K562 (cell line): Measurements from ENCODE around the gene ARL2. TPM values are rescaled to one million over a fixed set of nuclear protein-coding genes. Genes with fewer than 3 reads are reported as not detected.

Experiments
- ARID3A ChIP-seq: IDR thresholded peaks from 2 replicates; pipeline ENCODE4 v1.6.1; 2012; ENCODE audit warnings: low read depth, low read length, improper control_type of control experiment, borderline replicate concordance
- ARNT ChIP-seq, 2 experiments: fragments of 450-650 bp; IDR thresholded peaks; 2 replicates each; pipeline ENCODE4 v1.6.1; 2016; ENCODE audit warnings: mild to moderate bottlenecking in 1 of 2
- ASH1L ChIP-seq: fragments of 450-650 bp; IDR thresholded peaks from 2 replicates; pipeline ENCODE4 v1.6.1; 2018; ENCODE audit warnings: borderline replicate concordance, mild to moderate bottlenecking, low read depth; ENCODE audit not compliant: partially characterized antibody
- BHLHE40 ChIP-seq: IDR thresholded peaks from 2 replicates; pipeline ENCODE4 v1.6.1; 2011; ENCODE audit warnings: low read length, improper control_type of control experiment
- CREB1 ChIP-seq, 2 experiments: sonication (generic) in 1 of 2; formaldehyde crosslinking in 1 of 2; IDR thresholded peaks; 2 replicates each; pipeline versions ENCODE4 v1.6.1 to v1.8.0; 2012 to 2022; ENCODE audit warnings: inconsistent platforms in 1 of 2, mild to moderate bottlenecking in 1 of 2, missing genetic modification reagents in 1 of 2, moderate library complexity in 1 of 2
- ELF2 ChIP-seq: fragments of 250-450 bp; sonication (Bioruptor Pico); IDR thresholded peaks from 2 replicates; pipeline ENCODE4 v1.5.0; 2021; ENCODE audit warnings: mild to moderate bottlenecking
- ETV5 ChIP-seq: sonication (generic); formaldehyde crosslinking; IDR thresholded peaks from 2 replicates; pipeline ENCODE4 v1.4.0; 2020; ENCODE audit warnings: low read depth, mild to moderate bottlenecking, missing genetic modification reagents
- EWSR1 ChIP-seq: fragments of 450-650 bp; IDR thresholded peaks from 2 replicates; pipeline ENCODE4 v1.6.1; 2018; ENCODE audit warnings: borderline replicate concordance, mild to moderate bottlenecking, low read depth, moderate library complexity; ENCODE audit not compliant: partially characterized antibody
- EZH2 ChIP-seq: IDR thresholded peaks from 2 replicates; pipeline ENCODE4 v1.6.1; 2012; ENCODE audit warnings: low read depth, mild to moderate bottlenecking, inconsistent platforms, low read length, borderline replicate concordance
- HNRNPLL ChIP-seq: fragments of 200-400 bp; formaldehyde crosslinking; IDR thresholded peaks from 2 replicates; pipeline ENCODE4 v1.6.1; 2017; ENCODE audit warnings: low read length, low read depth, mild to moderate bottlenecking; ENCODE audit not compliant: poor library complexity, severe bottlenecking
- IRF9 ChIP-seq: fragments of 450-650 bp; IDR thresholded peaks from 2 replicates; pipeline ENCODE4 v1.6.1; 2016; ENCODE audit warnings: missing biosample characterization, missing genetic modification characterization
- JUNB ChIP-seq: fragments of 450-650 bp; formaldehyde crosslinking; conservative IDR thresholded peaks from 2 replicates; pipeline ENCODE4 v1.4.0; 2020; ENCODE audit warnings: mild to moderate bottlenecking
- KDM4B ChIP-seq, 2 experiments: fragments of 450-650 bp in 1 of 2; sonication (generic) in 1 of 2; IDR thresholded peaks; 2 replicates each; pipeline ENCODE4 v1.6.1; 2016 to 2017; ENCODE audit warnings: borderline replicate concordance in 2 of 2, antibody characterized with exemption in 1 of 2, low read depth in 1 of 2, mild to moderate bottlenecking in 1 of 2
- MAFK ChIP-seq: IDR thresholded peaks from 2 replicates; pipeline ENCODE4 v1.6.1; 2011; ENCODE audit warnings: low read length, improper control_type of control experiment
- POLR2A ChIP-seq: fragments of 450-650 bp; conservative IDR thresholded peaks from 2 replicates; pipeline ENCODE4 v1.6.1; 2016
- RBM14 ChIP-seq: fragments of 200-400 bp; formaldehyde crosslinking; IDR thresholded peaks from 2 replicates; pipeline ENCODE4 v1.6.1; 2018; ENCODE audit warnings: low read depth, mild to moderate bottlenecking, low read length, moderate library complexity, borderline replicate concordance; ENCODE audit not compliant: insufficient read depth
- RFX1 ChIP-seq: fragments of 450-650 bp; IDR thresholded peaks from 2 replicates; pipeline ENCODE4 v1.6.1; 2016; ENCODE audit warnings: mild to moderate bottlenecking, moderate library complexity
- RNF2 ChIP-seq: sonication (generic); IDR thresholded peaks from 2 replicates; pipeline ENCODE4 v1.6.1; 2016
- SMARCA5 ChIP-seq: fragments of 450-650 bp; IDR thresholded peaks from 2 replicates; pipeline ENCODE4 v1.6.1; 2016
- SMARCE1 ChIP-seq: fragments of 450-650 bp; IDR thresholded peaks from 2 replicates; pipeline ENCODE4 v1.7.1; 2016; ENCODE audit warnings: mild to moderate bottlenecking
- TAF15 ChIP-seq: fragments of 200-400 bp; formaldehyde crosslinking; IDR thresholded peaks from 2 replicates; pipeline ENCODE4 v1.6.1; 2017; ENCODE audit warnings: mild to moderate bottlenecking, low read depth, low read length, moderate library complexity
- TFE3 ChIP-seq: fragments of 450-650 bp; formaldehyde crosslinking; IDR thresholded peaks from 2 replicates; pipeline ENCODE4 v1.4.0; 2020; ENCODE audit warnings: mild to moderate bottlenecking, mixed read lengths
- U2AF2 ChIP-seq: fragments of 200-400 bp; formaldehyde crosslinking; optimal IDR thresholded peaks from 2 replicates; pipeline ENCODE3; 2017; ENCODE audit warnings: low read depth, mild to moderate bottlenecking, low read length
- ZBTB12 ChIP-seq: fragments of 250-450 bp; sonication (Bioruptor Pico); IDR thresholded peaks from 2 replicates; pipeline ENCODE4 v1.4.0; 2020
- ZNF780A ChIP-seq: fragments of 250-450 bp; sonication (Bioruptor Pico); IDR thresholded peaks from 2 replicates; pipeline ENCODE4 v1.5.0; 2021; ENCODE audit warnings: mild to moderate bottlenecking
- polyA plus RNA-seq, 8 experiments: library from polyadenylated mRNA; depleted of rRNA in 4 of 8; stranded (reverse) in 5 of 8; unstranded in 3 of 8; fragments of >200 nt; fragmentation: Nextera tagmentation in 2 of 8; fragmentation: Illumina TruSeq in 1 of 8; extraction: Ambion mirVana in 2 of 8; extraction: Trizol in 1 of 8; gene quantifications; 2 replicates each; pipeline versions ENCODE4 v1.2.1 to v1.2.3, GENCODE V29; 2011 to 2014; ENCODE audit warnings: inconsistent platforms in 1 of 8, missing spikeins in 1 of 8
- total RNA-seq, 7 experiments: library from RNA; depleted of rRNA in 6 of 7; stranded (reverse); fragments of >200 nt in 6 of 7; fragmentation: Illumina TruSeq in 2 of 7; extraction: Trizol in 2 of 7; gene quantifications; 2 replicates each; pipeline versions ENCODE4 v1.2.1 to v1.2.3, GENCODE V29; 2011 to 2021; ENCODE audit warnings: low replicate concordance in 1 of 7

ARL2 gene
- total and polyA plus RNA-seq, 9 of the 15 experiments (the other 6 are each of a cell fraction or from before 2014, with no cell fraction given) = 5.7 to 154 (median 92.2) TPM

GRCh38 chr11:65013130-65013887 is 651 bp upstream of the ARL2 start (continued):
- no peak for TF ChIP-seq IRF9 (tag)
- TF ChIP-seq ASH1L = no peak
- no peak for TF ChIP-seq KDM4B (IDR thresholded peaks at IDR 0.05; ENCODE audit: borderline replicate concordance in 2 of 2, low read depth in 1 of 2)
- TF ChIP-seq ELF2 (CRISPR knock-in tag) = 0 out of 2 replicates have a peak, but pooled peaks have one; percentile 12
- TF ChIP-seq ZNF780A (CRISPR knock-in tag) = no peak
- no peak for TF ChIP-seq EWSR1
- peak; percentile 61 for TF ChIP-seq CREB1 (IDR thresholded peaks at IDR 0.05)
- no peak; the same call in 1 of the 2 replicates for TF ChIP-seq CREB1 (CRISPR knock-in tag; IDR thresholded peaks at IDR 0.05)
- TF ChIP-seq U2AF2 = no peak
- no peak for TF ChIP-seq ARID3A
- TF ChIP-seq ETV5 (CRISPR knock-in tag) = no peak
- TF ChIP-seq RNF2 = no peak
- no peak for TF ChIP-seq JUNB
- TF ChIP-seq EZH2 = no peak
- TF ChIP-seq MAFK = no peak
- no peak for TF ChIP-seq TFE3 (CRISPR knock-in tag)
- no peak for TF ChIP-seq RBM14
- peak; percentile 90 for TF ChIP-seq SMARCA5
- no peak for TF ChIP-seq RFX1
- peak in 1 of 2 experiments; percentile 74; a peak in 1 of 4 replicates for TF ChIP-seq ARNT (IDR thresholded peaks at IDR 0.05)
- no peak for TF ChIP-seq BHLHE40
- TF ChIP-seq HNRNPLL = no peak
- peak; percentile 72 for TF ChIP-seq SMARCE1
- no peak for TF ChIP-seq ZBTB12 (CRISPR knock-in tag)
- TF ChIP-seq TAF15 = no peak
- TF ChIP-seq POLR2A = peak; percentile 67; the same call in 1 of the 2 replicates
